ENCODE results near the gene CNTLN.

- no peak for TF ChIP-seq CTCF (conservative IDR thresholded peaks at IDR 0.05)
- no peak for TF ChIP-seq ZFX (IDR thresholded peaks at IDR 0.05)
These were observed 355.3 kb downstream of the CNTLN start for GRCh38 chr9:17490110-17490509.

Measured in C4-2B (cell line).